GM19351 (cell line): Measurements from ENCODE around the gene STUB1.
A peak's percentile ranks its signal among the peaks of the same experiment; 100 is the strongest.

Experiments
- ATAC-seq: cut with Tn5 transposase; IDR thresholded peaks from one replicate; pipeline ENCODE4 v1.9.1; 2021; ENCODE audit warnings: mild to moderate bottlenecking, moderate library complexity; ENCODE audit not compliant: unreplicated experiment

Gene STUB1

DNA sequence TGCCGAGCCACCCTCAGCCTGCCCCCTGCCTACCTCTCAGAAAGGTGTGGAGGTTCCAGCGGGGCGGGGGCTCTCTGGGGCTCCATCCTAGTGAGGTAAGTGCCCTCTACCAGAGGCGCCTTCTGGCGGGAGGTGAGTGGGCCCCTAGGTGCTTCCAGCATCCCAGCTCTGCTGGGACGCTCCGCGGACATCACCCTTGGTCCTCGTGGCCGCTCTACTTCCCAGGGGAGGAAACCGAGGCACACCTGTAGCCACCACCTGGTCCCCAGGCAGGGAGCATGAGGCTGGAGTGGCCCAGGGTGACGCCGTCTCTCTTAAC is 37.2 kb upstream of the STUB1 start:
- no peak for ATAC-seq

DNA sequence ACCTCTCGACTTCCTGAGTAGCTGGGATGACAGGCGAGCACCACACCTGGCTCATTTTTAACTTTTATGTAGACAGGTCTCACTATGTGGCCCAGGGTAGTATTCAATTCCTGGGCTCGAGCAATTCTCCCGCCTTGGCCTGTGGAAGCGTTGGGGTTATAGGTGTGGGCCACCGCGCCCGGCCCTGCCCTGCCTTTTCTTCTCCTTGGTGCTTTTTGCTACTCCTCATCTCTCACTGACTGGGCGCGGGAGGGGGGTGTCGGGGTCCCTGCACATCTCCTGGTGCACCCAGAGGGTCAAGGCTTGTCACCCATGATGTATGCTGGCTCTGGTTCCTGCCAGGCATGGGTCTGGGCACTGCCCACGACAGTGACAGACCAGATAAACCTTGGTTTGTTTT is 35.7 kb upstream of the STUB1 start:
- ATAC-seq: no peak

DNA sequence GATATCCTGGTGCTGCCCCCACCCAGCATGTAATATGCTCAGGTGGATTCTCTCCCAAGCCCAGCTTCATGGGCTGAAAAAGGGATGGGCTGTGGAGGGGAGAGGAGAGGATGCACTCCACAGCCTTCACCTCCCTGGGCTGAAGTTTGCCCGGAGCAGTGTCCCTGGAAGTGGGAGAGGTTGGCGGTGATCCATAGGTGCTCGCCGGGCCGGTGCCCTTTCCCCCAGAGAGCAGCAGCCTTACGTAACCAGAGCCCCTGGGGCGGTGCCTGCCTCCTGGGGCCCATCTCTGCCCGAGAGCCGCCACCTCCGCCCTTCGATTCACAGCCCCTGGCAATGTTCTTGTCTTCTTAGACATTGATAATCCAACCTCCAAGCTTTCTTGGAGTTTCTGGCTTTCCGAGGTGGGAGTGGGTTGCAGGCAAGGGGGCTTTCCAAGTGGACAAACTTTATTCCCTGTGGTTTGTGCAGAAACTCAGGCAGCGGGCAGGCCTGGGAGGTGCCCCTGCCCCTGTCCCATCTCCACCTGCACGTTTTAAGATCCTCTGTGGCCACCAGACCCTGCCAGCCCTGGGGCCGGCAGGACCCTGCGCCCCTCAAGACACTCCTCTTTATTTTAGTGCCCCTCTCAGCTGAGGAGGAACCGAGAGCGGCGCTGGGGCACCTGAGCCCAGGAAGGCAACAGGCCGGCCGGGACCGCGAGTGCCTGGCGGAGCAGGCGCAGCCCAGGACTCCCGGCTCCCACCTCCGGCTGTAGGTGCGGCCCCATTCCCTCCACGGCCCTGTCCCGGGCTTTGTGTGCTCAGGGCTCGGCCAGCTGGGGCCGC is 34.1 kb upstream of the STUB1 start:
- ATAC-seq: no peak

DNA sequence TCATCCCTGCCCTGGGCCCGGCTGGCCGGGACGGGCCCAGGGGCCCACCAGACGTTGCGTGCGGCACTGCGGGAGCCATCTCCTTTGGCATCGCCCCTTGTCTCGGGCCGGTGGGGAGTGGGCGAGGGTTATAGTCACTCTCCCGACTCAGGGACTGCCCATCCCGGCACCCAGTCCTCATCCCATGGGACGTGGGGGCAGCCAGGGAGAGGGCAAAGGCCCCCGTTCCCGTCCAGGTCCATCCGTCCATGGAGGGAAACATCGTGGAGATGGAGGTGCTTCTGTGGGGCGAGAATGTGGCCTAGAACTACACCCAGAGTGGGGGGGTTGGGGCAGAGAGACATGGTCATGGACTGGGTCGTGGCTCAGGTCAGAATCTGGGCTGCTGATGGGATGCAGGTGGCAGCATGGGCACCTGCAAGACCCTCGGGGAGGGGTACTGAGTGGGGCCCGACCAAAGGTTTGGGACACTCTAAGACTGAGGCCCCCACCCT is 33.5 kb upstream of the STUB1 start:
- no peak for ATAC-seq

DNA sequence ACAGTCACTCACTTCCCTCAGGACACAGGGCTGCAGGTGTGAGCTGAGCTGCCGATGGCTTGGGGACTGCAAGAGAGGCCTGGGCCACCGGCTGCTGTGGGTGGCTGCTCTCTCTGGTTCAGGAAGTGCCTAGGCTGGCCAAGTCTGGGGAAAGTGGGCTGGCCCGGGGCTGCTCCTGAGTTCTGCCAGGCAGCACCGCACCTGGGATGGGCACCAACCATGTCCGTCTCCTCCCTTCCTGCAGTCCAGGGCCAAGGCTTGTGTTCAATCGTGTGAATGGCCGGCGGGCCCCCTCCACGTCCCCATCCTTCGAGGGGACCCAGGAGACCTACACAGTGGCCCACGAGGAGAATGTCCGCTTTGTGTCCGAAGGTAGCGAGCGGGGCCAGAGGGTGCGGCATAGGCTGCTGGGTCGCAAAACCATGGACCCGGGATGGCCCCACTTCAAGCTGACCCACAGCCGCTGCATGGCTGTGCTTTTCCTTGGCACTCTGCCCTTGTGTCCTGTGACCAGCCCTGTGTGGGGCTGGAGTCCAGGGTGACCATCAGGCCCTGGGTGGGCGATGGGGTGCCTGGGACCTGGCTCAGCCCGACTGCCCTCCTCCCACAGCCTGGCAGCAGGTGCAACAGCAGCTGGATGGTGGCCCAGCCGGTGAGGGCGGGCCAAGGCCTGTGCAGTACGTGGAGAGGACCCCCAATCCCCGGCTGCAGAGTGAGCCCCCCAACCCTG is 32.9 kb upstream of the STUB1 start:
- no peak for ATAC-seq

DNA sequence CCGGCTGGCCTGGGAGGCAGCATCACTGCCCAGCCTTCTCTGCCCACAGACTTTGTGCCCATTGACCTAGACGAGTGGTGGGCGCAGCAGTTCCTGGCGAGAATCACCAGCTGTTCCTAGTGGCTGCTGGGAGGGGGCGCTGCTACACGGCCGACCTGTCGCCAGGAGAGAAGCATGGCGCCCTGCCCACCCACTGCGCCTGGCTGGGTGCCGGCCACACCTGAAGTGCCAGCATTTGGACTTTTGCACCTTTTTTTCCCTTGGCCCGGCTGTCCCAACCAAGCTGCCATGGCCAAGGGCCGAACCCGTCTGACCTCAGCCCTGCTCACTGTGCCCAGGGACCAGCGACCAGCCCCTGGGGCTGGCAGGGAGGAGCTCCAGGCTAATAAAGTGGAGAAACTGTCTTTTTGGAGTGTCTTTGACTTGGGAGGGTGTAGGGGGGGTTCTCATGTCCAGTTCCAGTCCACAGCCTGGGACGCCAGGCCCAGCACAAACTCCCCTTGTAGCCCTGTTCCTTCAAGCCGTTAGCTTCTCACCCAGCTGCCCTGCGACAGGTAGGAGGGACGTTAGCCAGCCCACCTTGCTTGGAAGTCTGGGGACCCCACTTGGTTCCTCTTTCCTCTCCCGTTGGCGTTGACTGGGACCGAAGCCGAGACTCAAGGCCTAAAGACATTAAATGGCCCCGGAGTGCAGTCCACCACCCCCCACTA is 32.0 kb upstream of the STUB1 start:
- ATAC-seq: peak; percentile 2

DNA sequence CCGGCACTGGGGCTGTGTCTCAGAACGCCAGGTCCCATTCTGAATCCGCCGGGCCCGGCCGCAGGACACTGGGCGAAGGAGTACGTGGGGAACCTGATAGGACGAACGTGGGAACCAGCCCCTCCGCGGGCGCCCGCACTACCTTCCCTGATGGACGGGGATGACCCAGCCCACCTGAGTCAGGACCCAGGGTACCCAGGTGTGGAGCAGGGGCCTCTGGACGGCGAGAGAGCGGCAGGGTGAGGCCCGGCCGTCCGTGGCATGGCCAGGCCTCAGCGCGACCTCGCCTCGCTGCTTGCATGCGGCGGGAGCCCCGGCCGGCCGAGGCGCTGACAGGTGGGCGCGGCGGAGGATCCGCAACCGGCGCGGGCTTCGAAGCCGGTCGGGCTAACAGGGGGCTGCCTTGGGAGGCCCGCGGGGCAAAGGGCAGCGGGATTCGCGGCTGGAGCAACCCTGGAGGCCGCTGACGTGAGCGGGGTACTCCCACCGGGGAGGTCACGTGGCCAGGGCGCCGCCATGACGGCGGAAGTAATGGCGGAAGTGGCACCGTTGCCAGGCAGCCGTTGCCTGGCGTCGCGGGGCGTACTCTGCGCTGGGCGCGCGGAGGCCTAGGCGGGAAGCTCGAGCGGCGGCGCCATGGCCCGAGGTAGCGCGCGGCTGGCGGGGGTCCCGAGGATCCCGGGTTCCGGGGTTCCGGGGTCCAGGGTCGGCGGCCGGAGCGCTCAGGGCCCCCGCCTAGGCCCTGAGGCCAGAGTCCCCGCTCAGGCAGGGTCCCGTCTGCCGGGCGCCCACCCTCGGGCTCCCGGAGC is 31.2 kb upstream of the STUB1 start, which contains the start of gene WDR90:
TSS of gene WDR90 (plus strand) at position 585 of the 809 bp plus-strand sequence. CDS start at position 637, 52 bp downstream.
- ATAC-seq: peak; percentile 86

DNA sequence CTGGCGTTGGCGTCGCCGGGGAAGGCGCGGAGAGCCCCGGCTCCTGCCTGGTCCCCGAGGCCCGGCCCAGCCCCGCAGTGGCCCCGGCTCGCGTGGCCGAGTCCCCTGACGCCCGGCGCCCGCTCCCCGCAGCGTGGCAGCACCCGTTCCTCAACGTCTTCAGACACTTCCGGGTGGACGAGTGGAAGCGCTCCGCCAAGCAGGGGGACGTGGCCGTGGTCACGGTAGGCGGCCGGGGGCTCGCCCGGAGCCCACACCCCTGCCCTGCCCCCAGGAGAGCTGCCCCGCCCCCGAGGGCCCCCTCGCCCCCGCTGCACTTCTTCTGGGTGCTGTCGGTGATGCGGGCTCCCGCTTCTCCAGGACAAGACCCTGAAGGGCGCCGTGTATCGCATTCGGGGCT is 30.6 kb upstream of the STUB1 start:
- peak; percentile 14 for ATAC-seq

DNA sequence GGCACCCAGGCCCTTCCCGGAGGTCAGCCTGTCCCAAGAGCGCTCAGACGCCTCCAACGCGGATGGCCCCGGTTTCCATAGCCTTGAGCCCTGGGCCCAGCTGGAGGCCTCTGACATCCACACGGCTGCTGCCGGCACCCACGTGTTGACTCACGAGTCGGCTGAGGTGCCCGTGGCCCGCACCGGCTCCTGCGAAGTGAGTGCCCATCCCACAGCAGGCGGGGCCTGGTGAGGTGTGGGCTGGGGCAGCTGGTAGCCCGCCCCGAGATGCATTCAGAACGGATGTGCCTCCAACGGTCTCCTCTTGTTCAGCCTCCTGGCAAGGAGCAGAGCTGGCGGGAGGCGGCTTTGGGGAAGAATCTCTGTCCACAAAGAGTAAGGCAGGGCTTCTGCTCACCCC is 28.4 kb upstream of the STUB1 start:
- no peak for ATAC-seq

DNA sequence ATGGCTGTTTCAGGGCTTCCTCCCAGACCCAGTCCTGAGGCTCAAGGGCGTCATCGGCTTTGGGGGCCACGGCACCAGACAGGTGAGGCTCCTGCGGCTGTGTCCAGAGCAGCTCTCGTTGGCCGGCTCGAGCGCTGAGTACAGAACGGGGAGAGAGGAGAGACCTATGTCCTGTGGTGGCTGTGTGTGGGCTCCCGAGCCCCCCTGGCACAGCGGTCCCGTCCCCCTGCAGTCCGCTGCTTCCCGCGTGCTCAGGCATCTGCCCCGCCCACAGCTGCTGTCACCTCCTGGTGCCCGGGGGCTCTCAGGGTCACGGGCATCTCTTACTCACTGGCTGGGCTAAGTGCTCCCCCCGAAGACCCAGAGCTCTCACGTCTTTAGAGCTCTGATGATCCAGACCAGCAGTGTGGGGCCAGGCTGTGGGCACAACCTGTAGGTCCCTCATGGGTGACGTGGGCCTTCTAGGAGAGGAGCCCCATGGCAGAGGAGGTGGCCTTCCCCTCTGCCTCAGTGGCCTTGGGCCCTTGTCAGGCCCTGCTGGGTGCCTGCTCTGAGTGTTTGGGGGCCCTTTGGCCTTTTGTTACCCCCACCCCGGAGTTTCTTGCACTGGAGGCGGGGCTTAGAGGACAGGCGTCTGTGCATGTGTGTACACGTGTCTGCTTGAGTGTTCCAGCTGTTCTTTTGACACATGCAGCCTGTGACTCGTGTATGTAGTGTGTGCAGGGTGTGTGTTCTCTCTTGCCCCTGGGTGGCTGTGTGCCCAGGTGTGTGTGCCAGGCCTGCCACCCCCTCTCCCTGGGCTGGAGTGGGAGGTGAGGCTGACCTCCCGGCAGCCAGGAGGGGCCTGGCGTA is 27.5 kb upstream of the STUB1 start:
- no peak for ATAC-seq

DNA sequence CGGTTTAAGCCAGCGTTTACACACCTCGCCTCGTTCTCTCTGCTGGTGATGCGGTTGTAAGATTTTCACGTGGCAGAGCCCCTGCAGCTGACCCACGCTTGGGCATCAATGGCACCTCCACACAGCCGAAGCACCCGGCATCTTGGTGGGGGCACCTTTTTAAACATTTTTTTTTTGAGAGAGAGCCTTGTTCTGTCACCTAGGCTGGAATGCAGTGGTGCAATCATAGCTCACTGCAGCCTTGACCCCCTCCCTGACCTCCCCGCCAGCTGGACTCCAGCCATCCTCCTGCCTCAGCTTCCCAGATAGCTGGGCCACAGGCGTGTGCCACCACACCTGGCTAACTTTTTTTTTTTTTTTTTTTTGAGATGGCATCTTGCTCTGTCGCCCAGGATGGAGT is 26.2 kb upstream of the STUB1 start:
- no peak for ATAC-seq

DNA sequence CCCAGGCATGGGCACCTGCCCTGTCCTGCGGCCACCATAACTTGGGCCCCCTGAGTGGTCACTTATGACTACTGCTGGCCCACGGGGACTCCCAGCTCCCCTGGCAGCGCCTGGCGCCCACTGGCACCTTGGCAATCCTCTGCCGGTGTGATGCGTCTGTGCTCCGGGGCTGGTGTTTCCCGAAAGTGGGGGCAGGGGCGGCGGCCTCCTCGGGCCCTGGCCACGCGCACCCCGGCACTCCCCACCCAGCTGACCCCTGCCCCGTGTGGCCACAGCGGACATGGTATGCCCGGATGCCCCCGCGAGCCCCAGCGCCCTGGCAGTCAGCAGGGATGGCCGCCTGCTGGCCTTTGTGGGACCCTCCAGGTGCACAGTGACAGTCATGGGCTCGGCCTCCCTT is 22.7 kb upstream of the STUB1 start:
- no peak for ATAC-seq

DNA sequence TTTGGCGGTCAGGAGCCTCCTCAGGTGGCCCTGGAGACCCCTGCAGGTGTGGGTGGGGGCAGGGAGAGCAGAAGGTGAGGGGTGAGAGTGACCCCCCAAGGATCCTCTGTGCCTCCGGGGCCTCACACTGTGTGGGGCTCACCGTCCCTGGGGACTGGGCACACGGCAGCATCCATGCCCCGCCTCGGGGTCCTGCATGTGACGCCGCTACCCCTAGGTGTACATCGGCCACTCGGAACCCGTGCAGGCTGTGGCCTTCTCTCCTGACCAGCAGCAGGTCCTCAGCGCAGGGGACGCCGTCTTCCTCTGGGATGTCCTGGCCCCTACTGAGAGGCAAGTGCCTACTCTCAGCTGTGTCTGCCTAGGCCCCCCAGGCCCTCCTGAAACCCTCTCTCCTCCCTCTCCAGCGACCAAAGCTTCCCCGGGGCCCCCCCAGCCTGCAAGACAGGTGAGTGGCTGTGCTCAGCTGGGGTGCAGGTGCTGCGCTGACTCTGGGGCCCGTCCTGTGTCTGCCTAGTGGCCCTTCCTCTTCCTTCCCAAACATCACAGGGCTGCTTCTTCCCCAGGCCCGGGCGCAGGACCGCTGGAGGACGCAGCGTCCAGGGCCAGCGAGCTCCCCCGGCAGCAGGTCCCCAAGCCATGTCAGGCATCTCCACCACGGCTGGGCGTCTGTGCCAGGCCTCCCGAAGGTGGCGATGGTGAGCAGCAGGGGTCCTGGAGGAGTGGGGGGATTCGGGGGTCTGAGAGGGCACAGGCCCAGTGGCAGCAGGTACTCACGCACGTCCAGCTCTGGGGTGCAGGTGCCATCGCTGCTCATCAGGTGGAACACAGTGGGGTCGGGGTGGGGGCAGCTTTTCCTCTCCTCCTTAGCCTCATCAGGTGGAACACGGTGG is 21.3 kb upstream of the STUB1 start:
- no peak for ATAC-seq

DNA sequence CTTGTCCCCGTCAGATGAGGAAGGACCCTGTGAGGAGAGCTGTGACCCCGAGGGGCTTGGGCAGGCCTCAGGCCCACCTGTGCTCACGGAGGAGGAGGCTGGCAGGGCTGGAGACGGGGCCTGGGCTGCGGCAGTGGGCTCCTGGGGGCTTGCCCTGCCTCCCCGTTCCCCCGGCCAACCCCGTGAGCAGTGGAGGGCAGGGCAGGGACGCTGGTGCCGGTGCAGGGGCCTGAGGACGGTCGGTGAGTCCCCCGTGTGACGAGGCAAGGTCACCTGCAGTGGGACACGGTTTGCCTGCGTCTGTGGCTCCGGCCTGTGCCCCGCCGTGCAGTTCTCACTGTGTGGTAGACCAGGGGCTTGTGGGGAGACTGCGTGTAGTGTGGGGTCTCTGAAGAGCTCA is 20.6 kb upstream of the STUB1 start:
- ATAC-seq: no peak

DNA sequence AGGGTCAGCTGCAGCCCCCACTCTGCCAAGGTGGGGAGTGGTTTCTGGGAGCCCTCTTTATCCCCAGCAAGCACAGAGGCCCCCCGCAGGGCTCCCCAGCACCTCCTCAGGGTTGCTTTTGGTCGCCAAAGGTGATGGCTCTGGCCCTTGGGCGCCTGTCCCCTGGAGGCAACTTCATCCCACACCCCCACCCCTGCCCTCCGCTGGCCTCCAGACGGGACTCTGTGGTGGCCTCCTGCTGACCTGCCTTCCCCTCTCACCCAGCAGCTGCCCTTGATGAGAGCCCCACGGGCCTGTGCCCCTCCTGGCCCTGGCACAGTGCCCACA is 20.1 kb upstream of the STUB1 start:
- no peak for ATAC-seq

DNA sequence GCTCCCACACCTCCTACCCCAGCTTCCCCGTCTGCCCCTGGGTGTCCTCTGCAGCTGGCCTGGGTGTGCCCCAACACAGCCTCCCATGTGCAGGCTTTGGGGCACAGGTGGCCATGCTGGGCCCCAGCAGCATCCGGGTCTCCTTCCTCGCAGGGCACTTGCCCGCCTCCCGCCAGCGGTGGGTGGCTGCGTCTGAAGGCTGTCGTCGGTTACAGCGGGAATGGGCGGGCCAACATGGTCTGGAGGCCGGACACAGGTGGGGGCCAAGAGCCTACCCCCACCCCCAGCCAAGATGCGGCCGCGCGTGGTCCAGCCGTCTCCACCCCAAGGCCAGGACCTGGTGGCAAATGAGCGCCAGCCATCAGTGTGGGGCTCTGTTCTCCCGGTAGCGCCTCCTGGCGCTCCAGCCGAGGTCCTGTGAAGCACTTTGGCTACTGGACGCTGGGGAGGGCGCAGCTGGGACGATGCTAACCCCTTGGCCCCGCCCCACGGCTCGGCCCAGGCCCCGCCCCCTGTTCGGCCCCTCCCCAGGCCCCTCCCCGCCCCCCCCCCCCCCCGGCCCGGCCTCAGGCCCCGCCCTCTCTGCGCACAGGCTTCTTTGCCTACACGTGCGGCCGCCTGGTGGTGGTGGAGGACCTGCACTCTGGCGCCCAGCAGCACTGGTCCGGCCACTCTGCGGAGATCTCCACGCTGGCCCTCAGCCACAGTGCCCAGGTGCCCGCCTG is 19.6 kb upstream of the STUB1 start:
- ATAC-seq: peak; percentile 63

DNA sequence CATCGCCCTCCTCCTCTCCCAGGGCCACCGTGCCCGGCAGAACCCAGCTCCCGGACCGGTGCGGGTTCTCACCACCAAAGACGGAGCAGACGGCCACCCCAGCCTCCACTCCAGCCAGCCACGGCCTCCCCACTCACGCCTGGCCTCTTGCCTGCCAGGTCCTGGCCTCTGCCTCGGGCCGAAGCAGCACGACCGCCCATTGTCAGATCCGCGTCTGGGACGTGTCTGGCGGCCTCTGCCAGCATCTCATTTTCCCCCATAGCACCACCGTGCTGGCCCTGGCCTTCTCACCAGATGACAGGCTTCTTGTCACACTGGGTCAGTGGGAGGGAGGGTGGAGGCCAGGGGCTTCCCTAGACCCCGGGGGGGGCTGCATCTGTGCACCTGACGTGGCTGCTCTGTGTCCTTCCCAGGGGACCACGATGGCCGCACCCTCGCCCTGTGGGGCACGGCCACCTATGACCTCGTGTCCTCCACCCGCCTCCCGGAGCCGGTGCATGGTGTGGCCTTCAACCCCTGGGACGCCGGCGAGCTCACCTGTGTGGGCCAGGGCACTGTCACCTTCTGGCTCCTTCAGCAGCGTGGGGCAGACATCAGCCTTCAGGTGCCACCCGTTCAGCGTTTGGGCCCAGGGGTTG is 18.9 kb upstream of the STUB1 start:
- no peak for ATAC-seq

DNA sequence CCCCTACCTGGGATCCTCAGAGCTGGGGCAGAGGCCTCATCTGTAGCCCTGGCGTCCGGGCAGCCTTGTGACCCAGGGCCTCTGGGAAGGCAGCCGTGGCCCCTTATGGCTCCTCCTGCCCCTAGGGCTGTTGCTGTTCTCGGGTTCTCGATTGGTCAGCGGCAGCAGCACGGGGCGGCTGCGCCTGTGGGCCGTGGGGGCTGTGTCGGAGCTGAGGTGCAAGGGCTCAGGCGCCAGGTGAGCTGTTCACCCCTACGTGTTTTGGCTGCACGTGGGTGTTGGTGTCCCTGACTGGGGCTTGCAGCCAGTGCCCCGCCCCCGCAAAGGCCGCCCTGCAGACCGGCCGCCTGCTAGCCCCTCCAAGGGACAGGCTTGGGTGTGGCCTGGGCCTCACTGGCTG is 18.1 kb upstream of the STUB1 start:
- ATAC-seq: no peak
